Measurements from ENCODE around the gene AWAT2.
"Not testable (repeated sequence)": the region's sequence is repeated elsewhere in the genome, so short reads cannot be mapped to it uniquely, and the experiment has no call there.

AWAT2 gene

GRCh38 chrX:70016513-70016912, 33.2 kb downstream of the AWAT2 start:
- Histone ChIP-seq H3K9me3 (ENCODE audit: control insufficient read depth, low read length) (peaks cover 28% of the 10 kb centered on the region), H3K9ac (ENCODE audit: low read length) (no peak overlapping the region), H3K4me3 (ENCODE audit: low read length) (no peak overlapping the region), H3K27me3 (replicated peaks; ENCODE audit: control insufficient read depth, insufficient read depth, low read length) (peaks cover 30% of the 10 kb centered on the region), H3K4me1 (ENCODE audit: control insufficient read depth, insufficient read depth, low read length) (peaks cover 3% of the 10 kb centered on the region), H3K36me3 (ENCODE audit: control insufficient read depth, insufficient read depth, low read length, severe bottlenecking) (no peaks in the 10 kb centered on the region)
- no peak for DNase-seq (ENCODE audit: low read depth)

DNA sequence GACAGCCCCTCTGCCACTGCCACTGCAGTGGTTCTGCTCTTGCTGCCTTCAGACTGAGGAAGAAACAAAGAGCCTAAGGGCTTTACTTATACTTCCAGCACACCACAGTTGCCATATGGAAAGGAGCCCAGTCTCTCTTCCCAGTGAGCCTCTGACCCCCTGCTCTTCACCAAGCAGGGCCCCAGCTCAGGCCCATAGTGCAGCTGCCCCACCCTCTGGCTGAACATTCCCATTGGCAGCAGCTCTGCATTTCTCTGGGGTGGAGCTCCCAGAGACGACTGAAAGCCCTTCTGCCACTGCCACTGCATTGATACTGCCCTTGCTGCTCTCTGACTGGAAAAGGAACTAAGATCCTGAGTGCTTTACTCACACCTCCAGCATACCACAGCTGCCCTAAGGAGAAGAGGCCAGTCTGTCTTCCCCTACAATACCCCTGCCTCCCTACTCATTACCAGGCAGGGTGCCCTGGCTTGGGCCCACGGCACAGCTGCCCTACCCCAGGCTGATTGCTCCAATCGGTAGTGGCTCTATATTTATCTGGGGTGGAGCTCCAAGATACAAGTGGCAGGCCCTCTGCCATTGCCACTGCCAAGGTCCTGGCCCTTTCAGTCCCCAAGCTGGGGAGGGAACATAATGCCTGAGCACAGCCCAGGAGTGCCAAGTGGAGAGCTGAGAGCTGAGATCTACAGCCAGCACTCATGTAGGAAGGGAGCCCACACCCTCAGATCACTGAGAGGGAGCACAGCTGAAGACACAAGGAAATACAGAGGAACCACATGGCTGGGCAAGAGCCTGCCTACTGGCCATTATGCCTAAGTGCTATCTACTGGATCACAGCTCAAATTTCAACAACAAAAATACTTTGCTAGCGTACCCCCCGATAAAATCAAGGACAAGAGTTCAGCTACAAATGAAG, 36.0 kb downstream of the AWAT2 start:
- Histone ChIP-seq H3K9ac (ENCODE audit: low read length) (no peak overlapping the region), H3K9me3 (ENCODE audit: control insufficient read depth, low read length) (peaks cover 16% of the 10 kb centered on the region), H3K4me3 (ENCODE audit: low read length) (no peak overlapping the region), H3K4me1 (ENCODE audit: control insufficient read depth, insufficient read depth, low read length) (peaks cover 3% of the 10 kb centered on the region), H3K36me3 (ENCODE audit: control insufficient read depth, insufficient read depth, low read length, severe bottlenecking) (no peaks in the 10 kb centered on the region), H3K27me3 (replicated peaks; ENCODE audit: control insufficient read depth, insufficient read depth, low read length) (peaks cover 31% of the 10 kb centered on the region)
- DNase-seq (ENCODE audit: low read depth), result peak; percentile 14

DNA sequence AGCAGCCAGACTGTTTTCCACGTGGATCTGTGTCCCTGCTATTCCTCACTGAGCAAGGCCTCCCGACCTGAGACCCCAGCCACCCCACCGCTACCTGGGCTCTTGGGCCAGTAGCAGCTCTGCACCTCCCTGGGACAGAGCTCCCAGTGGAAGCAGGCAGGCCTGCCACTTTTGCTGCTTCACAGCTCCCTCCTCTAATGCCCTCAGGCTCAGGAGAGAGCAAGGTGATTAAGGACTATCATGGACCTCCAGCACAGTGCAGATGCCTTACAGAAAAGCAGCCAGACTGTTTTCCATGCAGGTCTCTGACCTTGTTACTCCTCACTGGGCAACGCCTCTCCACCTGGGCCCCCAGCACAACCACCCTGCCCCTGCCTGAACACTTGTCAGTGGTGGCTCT, 37.0 kb downstream of the AWAT2 start:
- no peaks in the 10 kb centered on the region for H3K36me3 ChIP-seq (ENCODE audit: control insufficient read depth, insufficient read depth, low read length, severe bottlenecking)
- no peak for DNase-seq (ENCODE audit: low read depth)

GRCh38 chrX:70009970-70010369, 39.8 kb downstream of the AWAT2 start:
- peaks cover 24% of the 10 kb centered on the region for H3K27me3 ChIP-seq (replicated peaks; ENCODE audit: control insufficient read depth, insufficient read depth, low read length)
- H3K36me3 ChIP-seq (ENCODE audit: control insufficient read depth, insufficient read depth, low read length, severe bottlenecking), result no peaks in the 10 kb centered on the region
- no peak overlapping the region for H3K4me3 ChIP-seq (ENCODE audit: low read length)
- DNase-seq (ENCODE audit: low read depth), result no peak
- H3K9ac ChIP-seq (ENCODE audit: low read length), result no peak overlapping the region
- H3K9me3 ChIP-seq (ENCODE audit: control insufficient read depth, low read length), result peaks cover 10% of the 10 kb centered on the region
- peaks cover 3% of the 10 kb centered on the region for H3K4me1 ChIP-seq (ENCODE audit: control insufficient read depth, insufficient read depth, low read length)

More for the DNA sequence above, 37.0 kb downstream of the AWAT2 start:
- H3K4me3 ChIP-seq (ENCODE audit: low read length), result no peak overlapping the region
- peaks cover 7% of the 10 kb centered on the region for H3K9me3 ChIP-seq (ENCODE audit: control insufficient read depth, low read length)
- H3K4me1 ChIP-seq (ENCODE audit: control insufficient read depth, insufficient read depth, low read length), result peaks cover 3% of the 10 kb centered on the region
- peaks cover 24% of the 10 kb centered on the region for H3K27me3 ChIP-seq (replicated peaks; ENCODE audit: control insufficient read depth, insufficient read depth, low read length)
- no peak overlapping the region for H3K9ac ChIP-seq (ENCODE audit: low read length)

GRCh38 chrX:70009049-70009448, 40.7 kb downstream of the AWAT2 start:
- DNase-seq (ENCODE audit: low read depth), result no peak
- Histone ChIP-seq H3K9me3 (ENCODE audit: control insufficient read depth, low read length) (peaks cover 10% of the 10 kb centered on the region), H3K4me1 (ENCODE audit: control insufficient read depth, insufficient read depth, low read length) (peaks cover 3% of the 10 kb centered on the region), H3K9ac (ENCODE audit: low read length) (no peak overlapping the region), H3K36me3 (ENCODE audit: control insufficient read depth, insufficient read depth, low read length, severe bottlenecking) (no peaks in the 10 kb centered on the region), H3K27me3 (replicated peaks; ENCODE audit: control insufficient read depth, insufficient read depth, low read length) (peaks cover 21% of the 10 kb centered on the region), H3K4me3 (ENCODE audit: low read length) (no peak overlapping the region)

GRCh38 chrX:70007946-70008345, 41.8 kb downstream of the AWAT2 start:
- no peak overlapping the region for H3K4me3 ChIP-seq (ENCODE audit: low read length)
- H3K27me3 ChIP-seq (replicated peaks; ENCODE audit: control insufficient read depth, insufficient read depth, low read length), result peaks cover 27% of the 10 kb centered on the region
- peaks cover 10% of the 10 kb centered on the region for H3K9me3 ChIP-seq (ENCODE audit: control insufficient read depth, low read length)
- no peaks in the 10 kb centered on the region for H3K4me1 ChIP-seq (ENCODE audit: control insufficient read depth, insufficient read depth, low read length)
- no peaks in the 10 kb centered on the region for H3K36me3 ChIP-seq (ENCODE audit: control insufficient read depth, insufficient read depth, low read length, severe bottlenecking)
- DNase-seq (ENCODE audit: low read depth), result no peak
- no peak overlapping the region for H3K9ac ChIP-seq (ENCODE audit: low read length)

GRCh38 chrX:70001708-70002341, 47.9 kb downstream of the AWAT2 start:
- no peak for DNase-seq (ENCODE audit: low read depth)
- Histone ChIP-seq H3K4me3 (ENCODE audit: low read length) (no peak overlapping the region), H3K9me3 (ENCODE audit: control insufficient read depth, low read length) (peaks cover 10% of the 10 kb centered on the region), H3K4me1 (ENCODE audit: control insufficient read depth, insufficient read depth, low read length) (no peaks in the 10 kb centered on the region), H3K36me3 (ENCODE audit: control insufficient read depth, insufficient read depth, low read length, severe bottlenecking) (no peaks in the 10 kb centered on the region), H3K9ac (ENCODE audit: low read length) (no peak overlapping the region), H3K27me3 (replicated peaks; ENCODE audit: control insufficient read depth, insufficient read depth, low read length) (peaks cover 17% of the 10 kb centered on the region)

- no peaks in the 10 kb centered on the region for H3K4me1 ChIP-seq (ENCODE audit: control insufficient read depth, insufficient read depth, low read length)
- no peaks in the 10 kb centered on the region for H3K36me3 ChIP-seq (ENCODE audit: control insufficient read depth, insufficient read depth, low read length, severe bottlenecking)
- DNase-seq (ENCODE audit: low read depth), result no peak
- no peak overlapping the region for H3K4me3 ChIP-seq (ENCODE audit: low read length)
- H3K27me3 ChIP-seq (replicated peaks; ENCODE audit: control insufficient read depth, insufficient read depth, low read length), result peaks cover 17% of the 10 kb centered on the region
- no peak overlapping the region for H3K9ac ChIP-seq (ENCODE audit: low read length)
- H3K9me3 ChIP-seq (ENCODE audit: control insufficient read depth, low read length), result peaks cover 6% of the 10 kb centered on the region
Measured at GRCh38 chrX:70001269-70001668, 48.5 kb downstream of the AWAT2 start.

GRCh38 chrX:69998299-69998698, 51.4 kb downstream of the AWAT2 start:
- peaks cover 10% of the 10 kb centered on the region for H3K27me3 ChIP-seq (replicated peaks; ENCODE audit: control insufficient read depth, insufficient read depth, low read length)
- not testable (repeated sequence) for H3K36me3 ChIP-seq (ENCODE audit: control insufficient read depth, insufficient read depth, low read length, severe bottlenecking); H3K4me3 ChIP-seq (ENCODE audit: low read length); H3K4me1 ChIP-seq (ENCODE audit: control insufficient read depth, insufficient read depth, low read length); H3K9me3 ChIP-seq (ENCODE audit: control insufficient read depth, low read length); H3K9ac ChIP-seq (ENCODE audit: low read length); DNase-seq (ENCODE audit: low read depth)

DNA sequence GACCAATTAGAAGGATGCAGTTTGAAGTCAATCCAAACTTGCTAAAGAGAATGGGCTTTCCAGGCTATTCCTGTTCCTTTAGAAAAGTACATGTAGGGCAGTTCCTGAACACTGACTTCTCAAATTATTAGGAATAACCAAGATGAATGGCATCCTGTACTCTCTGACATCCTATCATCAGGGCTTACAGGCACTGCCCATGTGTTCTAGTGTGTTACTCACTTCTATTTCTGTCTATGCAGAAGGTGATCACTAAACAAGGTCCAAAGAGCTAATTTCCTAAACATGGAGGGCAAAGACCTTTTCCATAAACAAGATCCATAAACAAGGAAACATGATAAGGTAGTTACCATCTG, 53.6 kb downstream of the AWAT2 start:
- Histone ChIP-seq H3K4me3 (ENCODE audit: low read length) (no peak overlapping the region), H3K27me3 (replicated peaks; ENCODE audit: control insufficient read depth, insufficient read depth, low read length) (peaks cover 4% of the 10 kb centered on the region), H3K9ac (ENCODE audit: low read length) (no peak overlapping the region), H3K4me1 (ENCODE audit: control insufficient read depth, insufficient read depth, low read length) (no peaks in the 10 kb centered on the region), H3K36me3 (ENCODE audit: control insufficient read depth, insufficient read depth, low read length, severe bottlenecking) (no peaks in the 10 kb centered on the region), H3K9me3 (ENCODE audit: control insufficient read depth, low read length) (no peaks in the 10 kb centered on the region)
- no peak for DNase-seq (ENCODE audit: low read depth)

- Histone ChIP-seq H3K36me3 (ENCODE audit: control insufficient read depth, insufficient read depth, low read length, severe bottlenecking) (no peaks in the 10 kb centered on the region), H3K9me3 (ENCODE audit: control insufficient read depth, low read length) (no peaks in the 10 kb centered on the region), H3K4me3 (ENCODE audit: low read length) (no peak overlapping the region), H3K27me3 (replicated peaks; ENCODE audit: control insufficient read depth, insufficient read depth, low read length) (peaks cover 4% of the 10 kb centered on the region), H3K9ac (ENCODE audit: low read length) (no peak overlapping the region), H3K4me1 (ENCODE audit: control insufficient read depth, insufficient read depth, low read length) (no peaks in the 10 kb centered on the region)
- no peak for DNase-seq (ENCODE audit: low read depth)
Measured at GRCh38 chrX:69995362-69996112, 54.2 kb downstream of the AWAT2 start.
